Tracheal epithelial cell (primary cell): ENCODE results near the gene OR10K2. TPM values are rescaled to one million over a fixed set of nuclear protein-coding genes. Genes with fewer than 3 reads are reported as not detected.

Source experiments
- total RNA-seq: library from RNA; depleted of rRNA; stranded (reverse); fragments of >200 nt; gene quantifications from 2 replicates; pipeline ENCODE4 v1.2.1, GENCODE V29; 2014

The OR10K2 gene, protein sequence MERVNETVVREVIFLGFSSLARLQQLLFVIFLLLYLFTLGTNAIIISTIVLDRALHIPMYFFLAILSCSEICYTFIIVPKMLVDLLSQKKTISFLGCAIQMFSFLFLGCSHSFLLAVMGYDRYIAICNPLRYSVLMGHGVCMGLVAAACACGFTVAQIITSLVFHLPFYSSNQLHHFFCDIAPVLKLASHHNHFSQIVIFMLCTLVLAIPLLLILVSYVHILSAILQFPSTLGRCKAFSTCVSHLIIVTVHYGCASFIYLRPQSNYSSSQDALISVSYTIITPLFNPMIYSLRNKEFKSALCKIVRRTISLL
- not detected in 2 replicates for total RNA-seq

GRCh38 chr1:158426137-158426536, at the start of gene OR10K2:
Gene OR10K2 (minus strand): TSS chr1:158426237. CDS start chr1:158420866, 5,371 bp downstream.

DNA sequence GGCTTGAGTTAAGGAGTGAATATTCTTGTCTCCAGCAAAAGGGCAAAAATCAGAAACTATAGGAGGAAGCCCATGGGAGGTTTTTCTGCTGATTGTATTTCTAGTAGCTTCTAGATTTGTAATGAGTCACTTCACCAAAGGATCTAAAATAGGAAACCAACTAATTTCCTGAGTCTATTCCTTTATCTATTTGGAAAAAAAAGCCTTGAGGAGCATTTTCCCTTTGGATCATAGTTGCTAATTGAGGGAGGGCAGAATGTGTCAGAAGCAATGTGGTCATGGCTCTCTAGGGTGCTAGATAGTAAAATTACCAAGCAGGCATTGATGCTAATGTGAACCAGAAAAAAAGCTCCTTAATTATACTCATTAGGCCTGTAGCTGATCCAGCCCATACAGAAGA, 45.9 kb upstream of the OR10K2 start, which contains the start of gene OR10R2:
Gene OR10R2 (plus strand): TSS at position 301 of the 400 bp plus-strand sequence. CDS start 106 bp downstream, outside the sequence.

GRCh38 chr1:158461534-158461933, 35.5 kb upstream of the OR10K2 start, which contains the start of gene OR10K1:
Gene OR10K1 (plus strand): TSS chr1:158461834. CDS start chr1:158465562, 3,728 bp downstream.

DNA sequence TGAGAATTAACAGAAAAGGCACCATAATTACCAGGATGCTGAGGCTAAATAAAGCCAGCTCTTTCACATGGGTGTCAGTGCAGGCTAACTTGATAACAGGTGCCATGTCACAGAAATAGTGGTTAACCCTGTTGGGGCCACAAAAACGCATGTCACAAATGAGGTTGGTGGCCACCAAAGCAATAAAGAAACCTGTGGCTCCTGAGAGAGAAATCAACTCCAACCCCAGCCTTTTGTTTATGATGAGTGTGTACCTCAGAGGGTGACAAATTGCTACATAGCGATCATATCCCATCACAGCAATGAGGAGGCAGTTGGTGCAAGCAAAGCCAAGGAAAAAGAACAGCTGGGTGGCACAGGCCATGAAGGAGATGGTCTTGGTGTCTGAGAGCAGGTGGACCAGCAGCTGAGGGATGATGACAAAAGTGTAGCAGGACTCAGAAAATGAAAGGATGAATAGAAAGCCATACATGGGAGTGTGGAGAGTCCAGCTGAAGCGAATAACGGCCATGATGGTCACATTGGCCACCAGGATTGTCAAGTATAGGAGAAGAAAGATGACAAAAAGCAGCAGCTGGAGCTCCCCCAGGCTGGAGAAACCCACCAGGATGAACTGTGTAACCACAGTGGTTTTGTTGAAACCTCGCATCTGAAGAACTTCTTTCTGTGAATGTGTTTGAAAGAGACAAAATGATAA, 27.1 kb downstream of the OR10K2 start, which contains the start of gene OR10T2:
Gene OR10T2 (minus strand): TSS at position 649 of the 697 bp plus-strand sequence. CDS start 0 bp downstream, at position 649.

Other genes with a start within 250 kb of the OR10K2 start
- 0.96 and 3.8 TPM in 2 replicates for gene CD1D, start 245.3 kb downstream of the OR10K2 start, total RNA-seq
- gene CD1A, start 171.8 kb downstream of the OR10K2 start, total RNA-seq: not detected in 2 replicates
- gene CD1C, start 136.3 kb downstream of the OR10K2 start, total RNA-seq: not detected in 2 replicates
- gene CD1B, start 94.7 kb downstream of the OR10K2 start, total RNA-seq: not detected in 2 replicates
- not detected in 2 replicates for gene CD1E, start 72.3 kb downstream of the OR10K2 start, total RNA-seq
- gene OR10T2, start 26.8 kb downstream of the OR10K2 start, total RNA-seq: not detected in 2 replicates
- not detected in 2 replicates for gene OR10K1, start 35.6 kb upstream of the OR10K2 start, total RNA-seq
- gene OR10R2, start 46.0 kb upstream of the OR10K2 start, total RNA-seq: not detected in 2 replicates
- not detected in 2 replicates for gene OR6Y1, start 128.2 kb upstream of the OR10K2 start, total RNA-seq
- not detected in 2 replicates for gene OR6P1, start 144.3 kb upstream of the OR10K2 start, total RNA-seq
- not detected in 2 replicates for gene OR10X1, start 153.7 kb upstream of the OR10K2 start, total RNA-seq
- gene OR10Z1, start 179.0 kb upstream of the OR10K2 start, total RNA-seq: not detected in 2 replicates